CD4-positive, CD25-positive, alpha-beta regulatory T cell (primary cell): Measurements from ENCODE around the gene NRF1. TPM values are rescaled to one million over a fixed set of nuclear protein-coding genes. Genes with fewer than 3 reads are reported as not detected.
"Not testable (repeated sequence)": the region's sequence is repeated elsewhere in the genome, so short reads cannot be mapped to it uniquely, and the experiment has no call there.

ENCODE experiments used
- ATAC-seq, 2 donors: fragments of 150-1000 bp; cut with Tn5 transposase; one replicate each; pipeline ENCODE4 v1.10.0; 2021; ENCODE audit warnings: low read depth in 2 of 2, moderate number of reproducible peaks in 2 of 2, moderate library complexity in 1 of 2
- DNase-seq, 3 donors: peaks; one replicate each; pipeline versions ENCODE4 v3.0.0 to v3.0.0-alpha.2; 2012 to 2022; ENCODE audit warnings: mixed read lengths in 1 of 3
- H3K27ac ChIP-seq: one replicate; pipeline ENCODE4 v1.7.0; 2013; ENCODE audit warnings: mild to moderate bottlenecking, low read length; ENCODE audit not compliant: insufficient read depth, poor library complexity, severe bottlenecking
- H3K27me3 ChIP-seq: one replicate; pipeline ENCODE4 v1.7.0; 2013; ENCODE audit warnings: low read length; ENCODE audit not compliant: control insufficient read depth, insufficient read depth
- H3K36me3 ChIP-seq: one replicate; pipeline ENCODE4 v1.7.0; 2013; ENCODE audit warnings: mild to moderate bottlenecking, low read length, moderate library complexity; ENCODE audit not compliant: control insufficient read depth, insufficient read depth
- H3K4me1 ChIP-seq: 2 replicates; pipeline ENCODE4 v1.7.0; 2013; ENCODE audit warnings: mild to moderate bottlenecking, low read length; ENCODE audit not compliant: insufficient read depth, control insufficient read depth, poor library complexity, severe bottlenecking
- H3K4me3 ChIP-seq: one replicate; pipeline ENCODE4 v1.7.0; 2013; ENCODE audit warnings: low read depth, mild to moderate bottlenecking, low read length, moderate library complexity
- H3K9me3 ChIP-seq, 2 experiments: 1 replicate in 1 of 2; 2 replicates in 1 of 2; pipeline ENCODE4 v1.7.0; 2013; ENCODE audit warnings: low read length in 2 of 2, mild to moderate bottlenecking in 1 of 2, moderate library complexity in 1 of 2; ENCODE audit not compliant: control insufficient read depth in 2 of 2
- H3K27ac Mint-ChIP-seq, 3 donors: one replicate each; pipeline ENCODE4 v1.8.0; 2020 to 2022; ENCODE audit warnings: mild to moderate bottlenecking in 3 of 3, mixed read lengths in 3 of 3, moderate library complexity in 2 of 3
- H3K27me3 Mint-ChIP-seq: one replicate; pipeline ENCODE4 v1.8.0; 2022; ENCODE audit warnings: mild to moderate bottlenecking, mixed read lengths
- H3K36me3 Mint-ChIP-seq: one replicate; pipeline ENCODE4 v1.8.0; 2020; ENCODE audit warnings: mixed read lengths
- H3K4me1 Mint-ChIP-seq, 4 donors: one replicate each; pipeline ENCODE4 v1.8.0; 2020 to 2022; ENCODE audit warnings: mixed read lengths in 4 of 4, mild to moderate bottlenecking in 1 of 4
- H3K4me3 Mint-ChIP-seq, 4 donors: one replicate each; pipeline ENCODE4 v1.8.0; 2020 to 2022; ENCODE audit warnings: mild to moderate bottlenecking in 4 of 4, mixed read lengths in 4 of 4, moderate library complexity in 3 of 4
- H3K9me3 Mint-ChIP-seq, 7 donors: one replicate each; pipeline ENCODE4 v1.8.0; 2020 to 2022; ENCODE audit warnings: mixed read lengths in 7 of 7, mild to moderate bottlenecking in 3 of 7, moderate library complexity in 2 of 7
- polyA plus RNA-seq, 4 donors: library from polyadenylated mRNA; unstranded; fragments of 300-500 nt; fragmentation: Illumina TruSeq; gene quantifications; one replicate each; pipeline ENCODE4 v1.2.3, GENCODE V29; 2021
- total RNA-seq: library from RNA; stranded (reverse); gene quantifications from one replicate; pipeline ENCODE4 v1.2.3, GENCODE V29; 2022

NRF1 gene
- total and polyA plus RNA-seq, 5 donors from 2014 or later = 19.6 to 42.5 (median 26.3) TPM

GRCh38 chr7:129649128-129649690 lies 37.7 kb downstream of the NRF1 start:
- Histone ChIP-seq H3K27me3 (no peaks in the 10 kb centered on the region), H3K4me1 (peaks cover 7% of the 10 kb centered on the region), H3K9me3 (no peaks in the 10 kb centered on the region), H3K36me3 (peaks cover 8% of the 10 kb centered on the region), H3K27ac (no peak overlapping the region), H3K4me3 (no peak overlapping the region)
- H3K4me1 Mint-ChIP-seq = peaks cover 31 to 40% (median 35%) of the 10 kb centered on the region in 4 donors
- H3K27ac Mint-ChIP-seq = peak overlapping the region in 1 of 3 donors; percentile 14
- no peaks in the 10 kb centered on the region for H3K27me3 Mint-ChIP-seq
- peaks cover 14% of the 10 kb centered on the region for H3K36me3 Mint-ChIP-seq
- no peak overlapping the region for H3K4me3 Mint-ChIP-seq
- no peak for ATAC-seq
- DNase-seq = no peak
- no peaks in the 10 kb centered on the region for H3K9me3 Mint-ChIP-seq

GRCh38 chr7:129650056-129650758 lies 38.7 kb downstream of the NRF1 start:
- H3K27ac Mint-ChIP-seq = no peak overlapping the region

GRCh38 chr7:129652914-129653313 lies 41.4 kb downstream of the NRF1 start:
- DNase-seq (no peak), ATAC-seq (no peak)
- Mint-ChIP-seq H3K9me3 (no peaks in the 10 kb centered on the region), H3K4me3 (no peak overlapping the region), H3K4me1 (peaks cover 38 to 46% (median 40%) of the 10 kb centered on the region in 4 donors), H3K27me3 (no peaks in the 10 kb centered on the region), H3K27ac (no peak overlapping the region), H3K36me3 (peaks cover 23% of the 10 kb centered on the region)
- Histone ChIP-seq H3K9me3 (no peaks in the 10 kb centered on the region), H3K36me3 (peaks cover 15% of the 10 kb centered on the region), H3K27me3 (no peaks in the 10 kb centered on the region), H3K4me3 (no peak overlapping the region), H3K27ac (no peak overlapping the region), H3K4me1 (peaks cover 7% of the 10 kb centered on the region)

More at GRCh38 chr7:129650056-129650758, 38.7 kb downstream of the NRF1 start:
- ATAC-seq (no peak), DNase-seq (no peak)
- H3K4me1 Mint-ChIP-seq = peaks cover 35 to 44% (median 41%) of the 10 kb centered on the region in 4 donors
- H3K9me3 Mint-ChIP-seq = no peaks in the 10 kb centered on the region
- Histone ChIP-seq H3K27me3 (no peaks in the 10 kb centered on the region), H3K9me3 (no peaks in the 10 kb centered on the region), H3K4me3 (no peak overlapping the region), H3K36me3 (peaks cover 8% of the 10 kb centered on the region), H3K4me1 (peaks cover 7% of the 10 kb centered on the region), H3K27ac (no peak overlapping the region)
- no peaks in the 10 kb centered on the region for H3K27me3 Mint-ChIP-seq
- H3K4me3 Mint-ChIP-seq = no peak overlapping the region
- H3K36me3 Mint-ChIP-seq = peaks cover 20% of the 10 kb centered on the region

GRCh38 chr7:129655811-129656210 lies 44.3 kb downstream of the NRF1 start:
- Mint-ChIP-seq H3K36me3 (peaks cover 49% of the 10 kb centered on the region), H3K4me3 (no peak overlapping the region), H3K27ac (no peak overlapping the region), H3K4me1 (peaks cover 25 to 34% (median 27%) of the 10 kb centered on the region in 4 donors), H3K9me3 (peaks cover 0 to 3% (median 0%) of the 10 kb centered on the region in 7 donors), H3K27me3 (no peaks in the 10 kb centered on the region)
- Histone ChIP-seq H3K4me3 (no peak overlapping the region), H3K4me1 (no peaks in the 10 kb centered on the region), H3K27me3 (no peaks in the 10 kb centered on the region), H3K9me3 (no peaks in the 10 kb centered on the region), H3K27ac (no peak overlapping the region), H3K36me3 (peaks cover 42% of the 10 kb centered on the region)
- ATAC-seq (no peak), DNase-seq (no peak)

- no peak overlapping the region for H3K27ac ChIP-seq
- Mint-ChIP-seq H3K4me1 (peaks cover 25 to 34% (median 26%) of the 10 kb centered on the region in 4 donors), H3K36me3 (peaks cover 62% of the 10 kb centered on the region), H3K27me3 (no peaks in the 10 kb centered on the region), H3K4me3 (no peak overlapping the region), H3K9me3 (peaks cover 0 to 12% (median 4%) of the 10 kb centered on the region in 7 donors), H3K27ac (peak overlapping the region in 1 of 3 donors; percentile 22)
- peaks cover 52% of the 10 kb centered on the region for H3K36me3 ChIP-seq
- no peak overlapping the region for H3K4me3 ChIP-seq
- ATAC-seq = no peak
- no peaks in the 10 kb centered on the region for H3K27me3 ChIP-seq
- H3K9me3 ChIP-seq = peaks cover 7 to 10% of the 10 kb centered on the region in 2 experiments
- DNase-seq = no peak
- H3K4me1 ChIP-seq = no peaks in the 10 kb centered on the region
Observed at GRCh38 chr7:129657363-129657762, 45.8 kb downstream of the NRF1 start.

GRCh38 chr7:129659907-129660306 lies 48.4 kb downstream of the NRF1 start:
- DNase-seq, H3K27ac Mint-ChIP-seq, H3K27me3 ChIP-seq, H3K9me3 ChIP-seq, H3K4me3 Mint-ChIP-seq, H3K27ac ChIP-seq, ATAC-seq, H3K4me1 ChIP-seq, H3K4me3 ChIP-seq, H3K27me3 Mint-ChIP-seq: not testable (repeated sequence)
- H3K9me3 Mint-ChIP-seq = peaks cover 0 to 12% (median 4%) of the 10 kb centered on the region in 7 donors
- H3K4me1 Mint-ChIP-seq = peaks cover 16 to 28% (median 26%) of the 10 kb centered on the region in 4 donors
- H3K36me3 ChIP-seq = peaks cover 55% of the 10 kb centered on the region
- peaks cover 59% of the 10 kb centered on the region for H3K36me3 Mint-ChIP-seq

GRCh38 chr7:129661645-129662182 lies 50.2 kb downstream of the NRF1 start:
- Mint-ChIP-seq H3K9me3 (peaks cover 0 to 12% (median 4%) of the 10 kb centered on the region in 7 donors), H3K27me3 (peaks cover 5% of the 10 kb centered on the region), H3K36me3 (peaks cover 59% of the 10 kb centered on the region), H3K4me3 (no peak overlapping the region), H3K27ac (peak overlapping the region in 1 of 3 donors; percentile 74), H3K4me1 (peaks cover 9 to 18% (median 17%) of the 10 kb centered on the region in 4 donors)
- no peak overlapping the region for H3K4me3 ChIP-seq
- no peak overlapping the region for H3K27ac ChIP-seq
- DNase-seq (no peak), ATAC-seq (no peak)
- peaks cover 57% of the 10 kb centered on the region for H3K36me3 ChIP-seq
- peaks cover 7 to 10% of the 10 kb centered on the region in 2 experiments for H3K9me3 ChIP-seq
- H3K27me3 ChIP-seq = no peaks in the 10 kb centered on the region
- H3K4me1 ChIP-seq = no peaks in the 10 kb centered on the region
